HepG2 (cell line): ENCODE data around the gene EMC1. TPM values are rescaled to one million over a fixed set of nuclear protein-coding genes. Genes with fewer than 3 reads are reported as not detected.

Experiments used
- ATAD3A ChIP-seq: sonication (generic); formaldehyde crosslinking; IDR thresholded peaks from 2 replicates; pipeline ENCODE4 v1.4.0; 2020; ENCODE audit warnings: missing genetic modification reagents
- BCL3 ChIP-seq: sonication (generic); formaldehyde crosslinking; IDR thresholded peaks from 2 replicates; pipeline ENCODE4 v1.5.1; 2020; ENCODE audit warnings: mild to moderate bottlenecking, missing genetic modification reagents, moderate library complexity
- CEBPB ChIP-seq: IDR thresholded peaks from 2 replicates; pipeline ENCODE4 v1.6.1; 2011; ENCODE audit warnings: low read depth, low read length, improper control_type of control experiment, borderline replicate concordance
- CHD4 ChIP-seq: fragments of 200-600 bp; sonication (generic); IDR thresholded peaks from 2 replicates; pipeline ENCODE4 v1.7.0; 2017; ENCODE audit warnings: mild to moderate bottlenecking, low read length, borderline replicate concordance
- HIC2 ChIP-seq: sonication (generic); formaldehyde crosslinking; IDR thresholded peaks from 2 replicates; pipeline ENCODE4 v1.9.0; 2022; ENCODE audit warnings: low read depth, missing genetic modification reagents
- KLF16 ChIP-seq, 2 experiments: sonication (generic) in 1 of 2; formaldehyde crosslinking in 1 of 2; IDR thresholded peaks; 2 replicates each; pipeline versions ENCODE4 v1.6.1 to v1.8.0; 2016 to 2023; ENCODE audit warnings: missing genetic modification reagents in 2 of 2, missing compliant biosample characterization in 1 of 2
- MNT ChIP-seq: fragments of 450-650 bp; IDR thresholded peaks from 2 replicates; pipeline ENCODE4 v1.6.1; 2016
- NFE2L1 ChIP-seq: sonication (generic); formaldehyde crosslinking; IDR thresholded peaks from 2 replicates; pipeline ENCODE4 v1.4.0; 2020; ENCODE audit warnings: missing genetic modification reagents, mild to moderate bottlenecking, borderline replicate concordance
- NFYB ChIP-seq: sonication (generic); formaldehyde crosslinking; IDR thresholded peaks from 2 replicates; pipeline ENCODE4 v1.4.0; 2020; ENCODE audit warnings: missing genetic modification reagents
- NONO ChIP-seq, 2 experiments: fragments of 450-650 bp in 1 of 2; sonication (generic) in 1 of 2; formaldehyde crosslinking in 1 of 2; IDR thresholded peaks in 1 of 2; conservative IDR thresholded peaks in 1 of 2; 2 replicates each; pipeline versions ENCODE4 v1.6.1 to v1.8.0; 2017 to 2022; ENCODE audit warnings: mild to moderate bottlenecking in 1 of 2, missing genetic modification reagents in 1 of 2, moderate library complexity in 1 of 2
- NR0B2 ChIP-seq: sonication (generic); formaldehyde crosslinking; IDR thresholded peaks from 2 replicates; pipeline ENCODE4 v1.4.0; 2020; ENCODE audit warnings: mild to moderate bottlenecking, missing genetic modification reagents
- SUZ12 ChIP-seq: fragments of 150-350 bp; IDR thresholded peaks from 2 replicates; pipeline ENCODE4 v1.6.1; 2014; ENCODE audit warnings: low read depth, low read length
- ZBTB3 ChIP-seq: sonication (generic); formaldehyde crosslinking; IDR thresholded peaks from 2 replicates; pipeline ENCODE4 v1.4.0; 2020; ENCODE audit warnings: low read depth, mild to moderate bottlenecking, moderate library complexity, missing genetic modification reagents, borderline replicate concordance
- ZC3H13 ChIP-seq: sonication (generic); formaldehyde crosslinking; IDR thresholded peaks from 2 replicates; pipeline ENCODE4 v1.8.1; 2023; ENCODE audit warnings: mild to moderate bottlenecking, missing genetic modification reagents, moderate library complexity
- ZKSCAN1 ChIP-seq: fragments of 150-350 bp; IDR thresholded peaks from 2 replicates; pipeline ENCODE4 v1.6.1; 2014; ENCODE audit warnings: low read length
- ZNF160 ChIP-seq: sonication (generic); formaldehyde crosslinking; IDR thresholded peaks from 2 replicates; pipeline ENCODE4 v1.8.0; 2022; ENCODE audit warnings: mild to moderate bottlenecking, inconsistent platforms, missing genetic modification reagents
- ZNF333 ChIP-seq: sonication (generic); formaldehyde crosslinking; IDR thresholded peaks from 2 replicates; pipeline ENCODE4 v1.4.0; 2020; ENCODE audit warnings: mild to moderate bottlenecking, missing genetic modification reagents, borderline replicate concordance
- ZNF383 ChIP-seq: sonication (generic); formaldehyde crosslinking; IDR thresholded peaks from 2 replicates; pipeline ENCODE4 v1.4.0; 2020; ENCODE audit warnings: missing genetic modification reagents, mild to moderate bottlenecking, borderline replicate concordance
- ZNF543 ChIP-seq: sonication (generic); formaldehyde crosslinking; IDR thresholded peaks from 2 replicates; pipeline ENCODE4 v1.4.0; 2020; ENCODE audit warnings: mild to moderate bottlenecking, missing genetic modification reagents
- ZNF547 ChIP-seq: sonication (generic); formaldehyde crosslinking; IDR thresholded peaks from 2 replicates; pipeline ENCODE4 v1.5.1; 2020; ENCODE audit warnings: mild to moderate bottlenecking, missing genetic modification reagents
- ZNF746 ChIP-seq: sonication (generic); formaldehyde crosslinking; IDR thresholded peaks from 2 replicates; pipeline ENCODE4 v1.8.0; 2022; ENCODE audit warnings: mild to moderate bottlenecking, missing genetic modification reagents
- ZXDC ChIP-seq: sonication (generic); formaldehyde crosslinking; IDR thresholded peaks from 2 replicates; pipeline ENCODE4 v1.5.0; 2020; ENCODE audit warnings: mild to moderate bottlenecking, missing genetic modification reagents
- polyA plus RNA-seq, 8 experiments: library from polyadenylated mRNA; depleted of rRNA in 3 of 8; stranded (reverse) in 7 of 8; unstranded in 1 of 8; fragments of >200 nt; fragmentation: Illumina TruSeq in 4 of 8; extraction: Trizol in 4 of 8; gene quantifications; 2 replicates each; pipeline versions ENCODE4 v1.2.1 to v1.2.3, GENCODE V29; 2011 to 2016; ENCODE audit warnings: low read depth in 4 of 8, missing spikeins in 1 of 8, mixed read lengths in 1 of 8; ENCODE audit not compliant: insufficient read depth in 1 of 8
- total RNA-seq, 5 experiments: library from RNA; depleted of rRNA; stranded (reverse); fragments of >200 nt; fragmentation: Illumina TruSeq; extraction: Trizol; gene quantifications; 2 replicates each; pipeline ENCODE4 v1.2.3, GENCODE V29; 2016; ENCODE audit warnings: low read depth in 1 of 5

Gene EMC1
- total and polyA plus RNA-seq, 2 of the 13 experiments (the other 11 are each of a cell fraction or from before 2014, with no cell fraction given), result 38.0 to 61.3 TPM

GRCh38 chr1:19222979-19223824, 28.1 kb downstream of the EMC1 start (continued):
- no peak for TF ChIP-seq NR0B2 (CRISPR knock-in tag)
- no peak for TF ChIP-seq ZNF746
- TF ChIP-seq CEBPB, result peak; percentile 90
- no peak for TF ChIP-seq SUZ12
- no peak for TF ChIP-seq ZNF383 (CRISPR knock-in tag)
- TF ChIP-seq ZKSCAN1, result no peak
- no peak for TF ChIP-seq BCL3 (CRISPR knock-in tag)
- no peak for TF ChIP-seq KLF16 (CRISPR knock-in tag; IDR thresholded peaks at IDR 0.05)
- no peak for TF ChIP-seq CHD4
- no peak for TF ChIP-seq ZNF547 (CRISPR knock-in tag)
- TF ChIP-seq NFYB (CRISPR knock-in tag), result no peak
- no peak for TF ChIP-seq ZBTB3
- no peak for TF ChIP-seq ZXDC (CRISPR knock-in tag)
- TF ChIP-seq HIC2 (CRISPR knock-in tag), result no peak
- TF ChIP-seq ZNF543 (CRISPR knock-in tag), result no peak
- no peak for TF ChIP-seq NONO (IDR thresholded peaks at IDR 0.05)
- 0 out of 2 replicates have a peak, but pooled peaks have one; percentile 47 for TF ChIP-seq NONO (CRISPR knock-in tag; conservative IDR thresholded peaks at IDR 0.05)
- TF ChIP-seq ZC3H13 (CRISPR knock-in tag), result no peak
- TF ChIP-seq NFE2L1 (CRISPR knock-in tag), result no peak
- TF ChIP-seq ZNF333 (CRISPR knock-in tag), result no peak
- no peak for TF ChIP-seq ATAD3A (CRISPR knock-in tag)
- TF ChIP-seq MNT, result no peak
- TF ChIP-seq ZNF160, result no peak
